HG02763 (cell line): ENCODE data around the gene TPRN.
A peak's percentile ranks its signal among the peaks of the same experiment; 100 is the strongest.

Experiments used
- ATAC-seq: cut with Tn5 transposase; IDR thresholded peaks from one replicate; pipeline ENCODE4 v1.9.1; 2021; ENCODE audit warnings: mild to moderate bottlenecking, moderate library complexity; ENCODE audit not compliant: unreplicated experiment

TPRN gene

GRCh38 chr9:137163365-137163715, 37.2 kb downstream of the TPRN start:
- no peak for ATAC-seq

GRCh38 chr9:137162505-137163364, 37.8 kb downstream of the TPRN start:
- no peak for ATAC-seq

GRCh38 chr9:137161558-137162486, 38.7 kb downstream of the TPRN start:
- no peak for ATAC-seq

- no peak for ATAC-seq
These were observed 39.6 kb downstream of the TPRN start for GRCh38 chr9:137160716-137161557.

GRCh38 chr9:137160054-137160425, 40.5 kb downstream of the TPRN start:
- ATAC-seq, result no peak

- no peak for ATAC-seq
These were observed 41.2 kb downstream of the TPRN start for GRCh38 chr9:137159105-137160053.

- no peak for ATAC-seq
These were observed 41.9 kb downstream of the TPRN start for GRCh38 chr9:137158625-137159024.

- no peak for ATAC-seq
These were observed 42.7 kb downstream of the TPRN start for GRCh38 chr9:137157618-137158415.

GRCh38 chr9:137156567-137157375, 43.8 kb downstream of the TPRN start:
- no peak for ATAC-seq

- ATAC-seq, result no peak
These were observed 47.6 kb downstream of the TPRN start for GRCh38 chr9:137152844-137153405.

GRCh38 chr9:137150617-137151457, 49.7 kb downstream of the TPRN start:
- ATAC-seq, result peak; percentile 48

GRCh38 chr9:137149942-137150616, 50.5 kb downstream of the TPRN start:
- ATAC-seq, result peak; percentile 22

GRCh38 chr9:137149363-137149762, 51.2 kb downstream of the TPRN start:
- ATAC-seq, result no peak

GRCh38 chr9:137148661-137149060, 51.9 kb downstream of the TPRN start:
- ATAC-seq, result no peak

GRCh38 chr9:137148242-137148641, 52.3 kb downstream of the TPRN start:
- ATAC-seq, result no peak

GRCh38 chr9:137147793-137148160, 52.8 kb downstream of the TPRN start:
- ATAC-seq, result no peak
